ENCODE results near the gene TENM3. TPM values are rescaled to one million over a fixed set of nuclear protein-coding genes. Genes with fewer than 3 reads are reported as not detected.

Gene TENM3
- total RNA-seq, 2 donors from 2014 or later, result 21.4 to 52.3 TPM

DNA sequence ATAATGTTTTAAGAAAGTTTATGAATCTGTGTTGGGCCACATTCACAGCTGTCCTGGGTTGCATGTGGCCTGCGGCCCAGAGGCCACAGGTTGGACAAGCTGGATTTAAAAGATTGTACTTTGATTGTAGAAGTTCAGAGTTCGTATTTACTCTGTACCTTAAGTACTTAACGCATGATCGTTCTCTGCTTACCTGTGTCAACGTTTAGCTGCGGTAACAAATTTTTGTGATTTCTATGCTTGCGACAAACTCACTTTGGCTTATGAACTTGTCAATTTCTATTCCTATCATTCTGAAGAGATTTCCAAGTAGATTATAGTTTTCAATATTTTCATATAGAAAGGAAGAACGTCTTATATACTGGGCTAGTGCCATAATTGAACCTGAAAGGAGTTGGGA is 285.6 kb downstream of the TENM3 start:
- no peaks in the 10 kb centered on the region for H3K27me3 ChIP-seq (replicated peaks; ENCODE audit: insufficient read depth)
- no peak for TF ChIP-seq POLR2AphosphoS5 (IDR thresholded peaks at IDR 0.05)
- TF ChIP-seq POLR2A (IDR thresholded peaks at IDR 0.05), result no peak
- no peak for TF ChIP-seq CTCF (IDR thresholded peaks at IDR 0.05)
- H3K9me3 ChIP-seq, result no peaks in the 10 kb centered on the region
- H3K4me3 ChIP-seq, result no peak overlapping the region
- intact Hi-C loops (cut with DNase I), result no loop called here
- no peaks in the 10 kb centered on the region for H3K36me3 ChIP-seq
- H3K4me1 ChIP-seq (replicated peaks), result no peaks in the 10 kb centered on the region
- no peak overlapping the region for H3K27ac ChIP-seq
- 90% methylated on average over 8 of the region's 8 CpGs for WGBS
- DNase-seq (ENCODE audit: low spot score), result no peak

DNA sequence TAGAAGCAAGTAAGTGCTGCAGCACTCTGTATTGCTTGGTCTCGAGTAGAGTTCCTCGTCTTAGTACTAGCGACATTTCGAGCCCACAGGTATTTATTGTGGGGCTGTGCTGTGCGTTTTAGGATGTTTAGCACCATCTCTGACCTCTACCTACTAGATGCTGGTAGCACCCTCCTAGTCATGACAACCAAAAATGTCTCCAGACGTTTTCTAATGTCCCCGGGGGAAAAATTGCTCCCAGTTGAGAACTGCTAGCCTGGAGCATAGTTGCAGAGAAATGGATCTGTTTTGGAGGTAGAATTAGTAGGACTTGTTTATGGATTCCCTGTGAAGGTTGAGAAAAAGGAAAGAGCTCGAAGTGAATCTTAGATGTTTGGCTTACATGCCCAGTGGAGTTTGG is 287.2 kb downstream of the TENM3 start:
- Histone ChIP-seq H3K4me3 (no peak overlapping the region), H3K36me3 (no peaks in the 10 kb centered on the region), H3K27ac (no peak overlapping the region), H3K27me3 (replicated peaks; ENCODE audit: insufficient read depth) (no peaks in the 10 kb centered on the region), H3K9me3 (no peaks in the 10 kb centered on the region), H3K4me1 (replicated peaks) (no peaks in the 10 kb centered on the region)
- intact Hi-C loops (cut with DNase I), result no loop called here
- no peak for TF ChIP-seq POLR2AphosphoS5 (IDR thresholded peaks at IDR 0.05)
- TF ChIP-seq POLR2A (IDR thresholded peaks at IDR 0.05), result no peak
- no peak for TF ChIP-seq CTCF (IDR thresholded peaks at IDR 0.05)
- no peak for DNase-seq (ENCODE audit: low spot score)
- 95% methylated on average over 8 of the region's 8 CpGs for WGBS

DNA sequence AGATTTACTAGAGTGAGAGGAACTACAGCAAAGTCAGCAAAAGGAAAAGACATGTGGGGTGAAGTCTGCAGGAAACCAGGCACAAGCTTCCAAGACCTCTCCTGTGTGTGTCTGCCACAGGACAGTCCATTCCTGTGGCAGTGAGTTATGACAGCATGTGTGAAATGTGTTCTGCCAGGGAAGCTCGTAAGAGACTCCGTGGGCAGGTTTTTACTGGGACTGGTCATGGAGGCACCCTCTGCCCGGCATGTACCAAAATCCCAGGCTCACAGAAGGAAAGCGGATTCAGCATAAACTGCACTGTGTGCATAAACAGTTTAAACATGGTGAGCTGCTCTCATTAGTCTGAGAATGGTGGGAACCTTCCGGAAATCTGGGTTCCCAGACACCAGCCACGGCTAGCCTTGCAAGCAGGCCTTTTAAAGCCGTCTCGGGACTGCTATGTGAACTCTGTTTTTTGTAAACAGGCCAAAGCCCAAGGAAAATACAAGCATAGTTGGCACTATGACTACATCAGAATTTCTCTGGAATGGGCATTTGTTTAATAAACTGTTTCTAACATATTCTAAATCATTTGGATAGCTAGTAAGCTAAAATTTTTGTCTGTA is 288.5 kb downstream of the TENM3 start:
- Histone ChIP-seq H3K27ac (no peak overlapping the region), H3K4me1 (replicated peaks) (no peaks in the 10 kb centered on the region), H3K27me3 (replicated peaks; ENCODE audit: insufficient read depth) (no peaks in the 10 kb centered on the region), H3K36me3 (no peaks in the 10 kb centered on the region), H3K4me3 (no peak overlapping the region), H3K9me3 (no peaks in the 10 kb centered on the region)
- DNase-seq (ENCODE audit: low spot score), result no peak
- intact Hi-C loops (cut with DNase I), result no loop called here
- TF ChIP-seq POLR2AphosphoS5 (IDR thresholded peaks at IDR 0.05) (no peak), POLR2A (IDR thresholded peaks at IDR 0.05) (no peak), CTCF (IDR thresholded peaks at IDR 0.05) (no peak)
- WGBS, result 58% methylated on average over 8 of the region's 8 CpGs

DNA sequence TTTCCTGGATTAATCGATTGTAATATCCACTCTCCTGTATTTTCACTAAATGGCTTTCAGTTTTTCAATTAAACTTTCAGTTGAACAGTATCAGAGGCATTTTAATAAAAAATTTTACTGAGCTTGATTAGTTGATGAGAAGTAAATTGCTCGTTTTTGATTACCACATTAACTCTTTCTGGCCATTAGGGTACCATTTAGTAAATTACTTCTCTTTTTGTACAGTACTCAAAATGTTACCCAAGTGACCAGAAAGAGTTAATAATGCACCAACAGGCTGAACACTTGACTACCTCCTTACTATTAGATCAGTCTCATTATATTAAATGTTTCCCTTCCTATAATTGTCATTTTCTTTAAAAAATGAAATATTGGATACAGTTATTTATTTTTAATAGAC is 289.2 kb downstream of the TENM3 start:
- intact Hi-C loops (cut with DNase I), result no loop called here
- H3K9me3 ChIP-seq, result no peaks in the 10 kb centered on the region
- no peaks in the 10 kb centered on the region for H3K36me3 ChIP-seq
- no peak for DNase-seq (ENCODE audit: low spot score)
- H3K4me3 ChIP-seq, result no peak overlapping the region
- TF ChIP-seq POLR2AphosphoS5 (IDR thresholded peaks at IDR 0.05) (no peak), CTCF (IDR thresholded peaks at IDR 0.05) (no peak), POLR2A (IDR thresholded peaks at IDR 0.05) (no peak)
- no peaks in the 10 kb centered on the region for H3K4me1 ChIP-seq (replicated peaks)
- 80% methylated on average over 2 of the region's 2 CpGs for WGBS
- no peaks in the 10 kb centered on the region for H3K27me3 ChIP-seq (replicated peaks; ENCODE audit: insufficient read depth)
- no peak overlapping the region for H3K27ac ChIP-seq

- no peak for DNase-seq (ENCODE audit: low spot score)
- no peaks in the 10 kb centered on the region for H3K36me3 ChIP-seq
- WGBS, result 41% methylated on average over 1 of the region's 1 CpG
- H3K4me1 ChIP-seq (replicated peaks), result no peaks in the 10 kb centered on the region
- no peaks in the 10 kb centered on the region for H3K27me3 ChIP-seq (replicated peaks; ENCODE audit: insufficient read depth)
- no peaks in the 10 kb centered on the region for H3K9me3 ChIP-seq
- H3K4me3 ChIP-seq, result no peak overlapping the region
- intact Hi-C loops (cut with DNase I), result no loop called here
- H3K27ac ChIP-seq, result no peak overlapping the region
- TF ChIP-seq CTCF (IDR thresholded peaks at IDR 0.05) (no peak), POLR2A (IDR thresholded peaks at IDR 0.05) (no peak)
Measured at GRCh38 chr4:182533964-182534363, 290.8 kb downstream of the TENM3 start.
